D721Med (cell line): ENCODE measurements around the gene KLHL6.
"Not testable (repeated sequence)": the region's sequence is repeated elsewhere in the genome, so short reads cannot be mapped to it uniquely, and the experiment has no call there.

Experiments
- DNase-seq: peaks from one replicate; pipeline ENCODE4 v3.0.0; 2011; ENCODE audit warnings: low spot score; ENCODE audit not compliant: insufficient read length
- FAIRE-seq: peaks from 2 replicates; lab custom pipeline; 2011; peaks lifted over from hg19 to GRCh38; lab: Jason Lieb, UNC
- CTCF ChIP-seq: IDR thresholded peaks from 2 replicates; pipeline ENCODE4 v1.5.1; 2012; ENCODE audit warnings: mild to moderate bottlenecking, control low read depth; ENCODE audit not compliant: insufficient read depth; ENCODE audit errors: missing control alignments

The KLHL6 gene

GRCh38 chr3:183579967-183580900 lies 24.7 kb upstream of the KLHL6 start:
- FAIRE-seq = no peak
- no peak for TF ChIP-seq CTCF
- no peak for DNase-seq

GRCh38 chr3:183578179-183578578 lies 22.7 kb upstream of the KLHL6 start:
- DNase-seq = no peak
- FAIRE-seq = no peak
- no peak for TF ChIP-seq CTCF

GRCh38 chr3:183577346-183577745 lies 21.8 kb upstream of the KLHL6 start:
- FAIRE-seq (no peak), DNase-seq (no peak)
- TF ChIP-seq CTCF = no peak

- DNase-seq (peak; percentile 39), FAIRE-seq (peak; percentile 48)
- TF ChIP-seq CTCF = no peak
These were observed 21.1 kb upstream of the KLHL6 start for GRCh38 chr3:183576487-183577107.

- DNase-seq (no peak), FAIRE-seq (no peak)
- TF ChIP-seq CTCF = no peak
These were observed 17.4 kb upstream of the KLHL6 start for GRCh38 chr3:183572935-183573334.

- DNase-seq, FAIRE-seq: not testable (repeated sequence)
These were observed 14.7 kb upstream of the KLHL6 start for GRCh38 chr3:183570191-183570590.

- no peak for FAIRE-seq
- DNase-seq = no peak
- TF ChIP-seq CTCF = no peak
These were observed 11.4 kb upstream of the KLHL6 start for GRCh38 chr3:183566880-183567279.
